ENCODE results near the gene MCC.

MCC gene

GRCh38 chr5:113199122-113199905 is 288.9 kb downstream of the MCC start:
- DNase-seq (ENCODE audit: low read depth) = no peak

- no peak for DNase-seq (ENCODE audit: low read depth)
Measured at GRCh38 chr5:113197456-113198200, 290.6 kb downstream of the MCC start.

- no peak for DNase-seq (ENCODE audit: low read depth)
Measured at GRCh38 chr5:113195771-113196170, 292.5 kb downstream of the MCC start.

GRCh38 chr5:113195251-113195650 is 293.0 kb downstream of the MCC start:
- no peak for DNase-seq (ENCODE audit: low read depth)

GRCh38 chr5:113194591-113194990 is 293.7 kb downstream of the MCC start:
- DNase-seq (ENCODE audit: low read depth) = no peak

- DNase-seq (ENCODE audit: low read depth) = no peak
Measured at GRCh38 chr5:113194125-113194524, 294.1 kb downstream of the MCC start.

- no peak for DNase-seq (ENCODE audit: low read depth)
Measured at GRCh38 chr5:113193311-113193978, 294.8 kb downstream of the MCC start.

GRCh38 chr5:113192541-113192940 is 295.7 kb downstream of the MCC start:
- DNase-seq (ENCODE audit: low read depth) = no peak

GRCh38 chr5:113190347-113190746 is 297.9 kb downstream of the MCC start:
- DNase-seq (ENCODE audit: low read depth) = no peak

GRCh38 chr5:113189291-113189690 is 299.0 kb downstream of the MCC start:
- no peak for DNase-seq (ENCODE audit: low read depth)

- no peak for DNase-seq (ENCODE audit: low read depth)
Measured at GRCh38 chr5:113188436-113188835, 299.8 kb downstream of the MCC start.

GRCh38 chr5:113187906-113188305 is 300.3 kb downstream of the MCC start:
- no peak for DNase-seq (ENCODE audit: low read depth)

- DNase-seq (ENCODE audit: low read depth) = no peak
Measured at GRCh38 chr5:113186061-113186460, 302.2 kb downstream of the MCC start.

- no peak for DNase-seq (ENCODE audit: low read depth)
Measured at GRCh38 chr5:113183694-113184093, 304.6 kb downstream of the MCC start.

- no peak for DNase-seq (ENCODE audit: low read depth)
Measured at GRCh38 chr5:113182658-113183344, 305.5 kb downstream of the MCC start.

- no peak for DNase-seq (ENCODE audit: low read depth)
Measured at GRCh38 chr5:113181853-113182490, 306.3 kb downstream of the MCC start.

GRCh38 chr5:113181409-113181808 is 306.8 kb downstream of the MCC start:
- DNase-seq (ENCODE audit: low read depth) = no peak

GRCh38 chr5:113179156-113179555 is 309.1 kb downstream of the MCC start:
- no peak for DNase-seq (ENCODE audit: low read depth)

GRCh38 chr5:113178073-113178779 is 310.0 kb downstream of the MCC start:
- no peak for DNase-seq (ENCODE audit: low read depth)

- no peak for DNase-seq (ENCODE audit: low read depth)
Measured at GRCh38 chr5:113177225-113177624, 311.0 kb downstream of the MCC start.

GRCh38 chr5:113176734-113177133 is 311.5 kb downstream of the MCC start:
- DNase-seq (ENCODE audit: low read depth) = no peak
